GM13977 (cell line): ENCODE results near the gene NSUN7.

ENCODE experiments used
- DNase-seq: peaks from one replicate; pipeline ENCODE4 v3.0.0; 2012; ENCODE audit warnings: low spot score
- CTCF ChIP-seq: IDR thresholded peaks from 2 replicates; pipeline ENCODE4 v1.5.1; 2012; ENCODE audit warnings: mild to moderate bottlenecking, control low read depth; ENCODE audit not compliant: insufficient read depth; ENCODE audit errors: extremely low read depth, missing control alignments
- in situ Hi-C: fragments of 300-500 bp; cut with MboI; formaldehyde crosslinking; loops from one replicate; pipeline ENCODE4 v1.12.0; 2022; ENCODE audit warnings: low sequenced_read_pairs, low pct_unique_long_range_greater_than_20kb, mixed read lengths, inconsistent platforms; ENCODE audit not compliant: unreplicated experiment

NSUN7 gene

GRCh38 chr4:40846532-40846931, 96.8 kb downstream of the NSUN7 start:
- in situ Hi-C loops: no loop called here
- TF ChIP-seq CTCF: no peak
- no peak for DNase-seq

- in situ Hi-C loops: no loop called here
- no peak for DNase-seq
- no peak for TF ChIP-seq CTCF
Observed at GRCh38 chr4:40848251-40848650, 98.5 kb downstream of the NSUN7 start.

- DNase-seq: no peak
- in situ Hi-C loops: no loop called here
- no peak for TF ChIP-seq CTCF
Observed at GRCh38 chr4:40848940-40849339, 99.2 kb downstream of the NSUN7 start.

GRCh38 chr4:40850496-40850895, 100.7 kb downstream of the NSUN7 start:
- no peak for TF ChIP-seq CTCF
- DNase-seq: no peak
- in situ Hi-C loops: no loop called here

DNA sequence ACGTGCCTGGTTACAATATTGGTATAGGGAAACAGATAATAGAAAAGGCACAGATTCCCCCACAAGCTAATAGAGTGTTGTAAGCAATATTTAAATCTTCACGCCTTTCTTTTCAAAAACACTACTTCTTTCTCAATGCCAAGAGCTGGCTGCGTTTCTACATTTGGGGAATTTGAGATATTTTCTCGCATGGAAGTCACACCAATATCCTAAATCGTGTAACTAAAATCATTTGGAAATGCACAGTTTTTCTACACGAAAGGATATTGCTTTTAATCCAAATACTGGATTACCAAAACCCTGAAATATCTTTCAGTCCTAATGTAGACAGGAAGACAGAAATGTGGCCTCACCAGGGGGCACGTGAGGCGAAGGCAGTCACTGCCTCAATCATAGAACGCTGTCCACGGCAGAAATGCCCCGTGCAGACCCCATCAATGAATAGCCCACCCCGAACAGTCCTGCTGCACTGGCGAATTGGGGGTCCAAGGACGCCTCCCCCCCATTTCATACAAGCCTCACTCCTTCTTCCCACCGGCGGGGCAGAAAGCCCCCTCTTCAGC, 106.6 kb downstream of the NSUN7 start:
- TF ChIP-seq CTCF: no peak
- in situ Hi-C loops: no loop called here
- no peak for DNase-seq

DNA sequence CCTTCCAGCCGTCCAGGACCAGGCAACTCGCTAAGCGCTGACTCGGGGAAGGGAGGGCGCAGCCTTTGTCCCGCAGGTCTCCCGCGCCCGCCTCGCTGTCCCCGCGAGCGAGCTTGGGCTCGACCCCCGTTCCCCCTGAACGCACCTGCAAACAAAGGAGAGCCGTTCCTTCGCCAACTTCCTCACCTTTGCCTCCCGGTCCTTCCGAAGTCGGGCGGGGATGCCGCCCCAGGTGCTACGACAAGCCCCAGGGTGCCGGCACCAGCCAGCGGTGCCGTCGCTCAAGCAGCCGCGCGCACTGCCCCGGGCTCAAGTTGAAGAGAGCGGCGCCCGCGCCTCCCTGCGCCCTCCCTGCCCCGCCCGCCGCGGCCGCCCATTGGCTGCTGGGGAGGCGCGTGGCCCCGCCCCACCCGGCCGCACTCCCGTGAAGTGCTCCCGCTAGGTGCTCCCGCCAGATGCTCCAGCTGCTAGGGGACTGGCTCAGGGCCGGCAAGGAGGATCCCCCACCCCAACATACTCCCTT, 107.1 kb downstream of the NSUN7 start:
- in situ Hi-C loops: no loop called here
- no peak for TF ChIP-seq CTCF
- DNase-seq: peak; percentile 82
